ENCODE measurements around the gene SLC25A44.

DNA sequence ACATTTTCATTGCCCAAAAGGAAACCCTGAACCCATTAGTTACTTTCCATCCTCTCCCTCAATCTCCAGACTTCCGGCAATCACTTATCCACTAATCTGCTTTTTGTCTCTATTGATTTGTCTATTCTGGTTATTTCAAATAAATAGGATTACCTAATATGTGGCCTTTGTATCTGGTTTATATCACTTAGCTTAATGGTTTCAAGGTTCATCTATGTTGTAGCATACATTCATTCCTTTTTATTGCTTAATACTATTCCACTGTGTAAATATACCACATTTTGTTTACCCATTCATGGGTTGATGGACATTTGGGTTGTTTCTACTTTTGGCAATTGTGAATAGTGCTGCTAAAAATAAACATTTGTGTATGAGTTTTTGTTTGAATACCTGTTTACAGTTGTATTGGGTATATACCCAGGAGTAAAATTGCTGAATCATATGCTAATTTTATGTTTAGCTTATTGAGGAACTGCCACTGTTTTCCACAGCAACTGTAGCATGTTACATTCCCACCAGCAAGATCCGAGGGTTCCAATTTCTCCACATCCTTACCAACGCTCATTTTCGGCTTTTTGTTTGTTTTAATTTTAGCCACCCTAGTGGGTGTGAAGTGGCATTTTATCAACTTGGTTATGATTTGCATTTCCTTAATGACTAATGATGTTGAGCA, 2.5 kb upstream of the SLC25A44 start:
- TF ChIP-seq POLR2AphosphoS5 (IDR thresholded peaks at IDR 0.05) (no peak), SMC3 (conservative IDR thresholded peaks at IDR 0.05; ENCODE audit: poor library complexity) (no peak), EZH2 (IDR thresholded peaks at IDR 0.05; ENCODE audit: borderline replicate concordance, insufficient read depth, low read length, poor library complexity, severe bottlenecking) (no peak), RAD21 (conservative IDR thresholded peaks at IDR 0.05) (no peak), EP300 (conservative IDR thresholded peaks at IDR 0.05; ENCODE audit: poor library complexity, severe bottlenecking) (no peak)
- TF ChIP-seq, protein P1, sequence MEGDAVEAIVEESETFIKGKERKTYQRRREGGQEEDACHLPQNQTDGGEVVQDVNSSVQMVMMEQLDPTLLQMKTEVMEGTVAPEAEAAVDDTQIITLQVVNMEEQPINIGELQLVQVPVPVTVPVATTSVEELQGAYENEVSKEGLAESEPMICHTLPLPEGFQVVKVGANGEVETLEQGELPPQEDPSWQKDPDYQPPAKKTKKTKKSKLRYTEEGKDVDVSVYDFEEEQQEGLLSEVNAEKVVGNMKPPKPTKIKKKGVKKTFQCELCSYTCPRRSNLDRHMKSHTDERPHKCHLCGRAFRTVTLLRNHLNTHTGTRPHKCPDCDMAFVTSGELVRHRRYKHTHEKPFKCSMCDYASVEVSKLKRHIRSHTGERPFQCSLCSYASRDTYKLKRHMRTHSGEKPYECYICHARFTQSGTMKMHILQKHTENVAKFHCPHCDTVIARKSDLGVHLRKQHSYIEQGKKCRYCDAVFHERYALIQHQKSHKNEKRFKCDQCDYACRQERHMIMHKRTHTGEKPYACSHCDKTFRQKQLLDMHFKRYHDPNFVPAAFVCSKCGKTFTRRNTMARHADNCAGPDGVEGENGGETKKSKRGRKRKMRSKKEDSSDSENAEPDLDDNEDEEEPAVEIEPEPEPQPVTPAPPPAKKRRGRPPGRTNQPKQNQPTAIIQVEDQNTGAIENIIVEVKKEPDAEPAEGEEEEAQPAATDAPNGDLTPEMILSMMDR (IDR thresholded peaks at IDR 0.05; ENCODE audit: poor library complexity, severe bottlenecking) = no peak
